ENCODE measurements around the gene GPM6B.

- no peak for TF ChIP-seq CTCF (conservative IDR thresholded peaks at IDR 0.05; ENCODE audit: low read depth, low read length)
- TF ChIP-seq RAD21 (IDR thresholded peaks at IDR 0.05; ENCODE audit: low read length), result no peak
- no peak for TF ChIP-seq FOS (IDR thresholded peaks at IDR 0.05; ENCODE audit: low read depth, low read length)
- no peak for TF ChIP-seq POLR2A (IDR thresholded peaks at IDR 0.05; ENCODE audit: low read depth, low read length)
- TF ChIP-seq RCOR1 (IDR thresholded peaks at IDR 0.05; ENCODE audit: insufficient replicate concordance, low read length), result no peak
Measured at GRCh38 chrX:13864264-13864663, 47.4 kb upstream of the GPM6B start.

Data from IMR-90 (cell line).